GM19193 (cell line): ENCODE measurements around the gene UBE2D2.

ENCODE experiments used
- POLR2A ChIP-seq: IDR thresholded peaks from 4 replicates; pipeline ENCODE4 v1.6.1; 2011; ENCODE audit not compliant: insufficient read depth, insufficient read length; ENCODE audit errors: extremely low read depth

UBE2D2 gene

DNA sequence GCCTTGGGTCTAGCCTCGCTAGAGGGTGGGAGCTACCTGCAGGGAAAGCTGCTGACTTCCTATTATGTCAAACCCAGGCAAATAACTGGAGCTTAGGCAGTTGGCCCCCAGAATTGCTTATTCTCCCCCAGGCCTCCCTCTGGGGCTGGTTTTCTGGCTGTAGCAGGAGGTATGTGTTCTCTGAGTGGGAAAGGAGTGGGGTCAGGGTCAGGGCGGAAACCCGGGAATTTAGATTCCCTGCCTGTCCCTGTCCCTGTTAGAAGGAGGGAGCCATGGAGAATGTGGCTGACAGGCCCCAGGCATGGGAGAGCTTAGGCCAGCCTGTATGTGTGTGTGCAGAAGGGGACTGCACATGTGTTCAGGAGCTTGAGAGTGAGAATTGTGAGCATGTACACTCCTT lies 73.4 kb downstream of the UBE2D2 start:
- no peak for TF ChIP-seq POLR2A

DNA sequence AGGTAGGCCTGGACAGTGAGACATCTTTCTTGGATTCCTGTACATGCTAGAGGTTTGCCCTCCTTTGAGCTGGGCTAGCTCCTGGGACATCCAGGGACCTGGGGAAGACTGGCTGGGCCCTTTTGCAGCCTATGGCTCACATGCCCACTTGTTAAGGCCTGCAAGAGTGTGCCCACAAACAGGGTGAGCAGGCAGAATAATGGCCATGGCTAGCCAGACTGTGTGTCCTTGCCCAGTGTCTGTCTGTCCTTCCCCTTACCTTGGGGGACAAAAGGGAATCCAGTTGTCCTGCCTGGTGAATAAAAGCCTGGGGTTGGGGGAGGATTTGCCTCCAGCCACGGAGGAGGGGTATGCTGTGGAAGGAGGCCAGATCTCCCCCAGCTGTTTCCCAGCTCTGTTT lies 74.1 kb downstream of the UBE2D2 start:
- no peak for TF ChIP-seq POLR2A

- TF ChIP-seq POLR2A = peak; percentile 22
These were observed 74.6 kb downstream of the UBE2D2 start for GRCh38 chr5:139635606-139636206.

DNA sequence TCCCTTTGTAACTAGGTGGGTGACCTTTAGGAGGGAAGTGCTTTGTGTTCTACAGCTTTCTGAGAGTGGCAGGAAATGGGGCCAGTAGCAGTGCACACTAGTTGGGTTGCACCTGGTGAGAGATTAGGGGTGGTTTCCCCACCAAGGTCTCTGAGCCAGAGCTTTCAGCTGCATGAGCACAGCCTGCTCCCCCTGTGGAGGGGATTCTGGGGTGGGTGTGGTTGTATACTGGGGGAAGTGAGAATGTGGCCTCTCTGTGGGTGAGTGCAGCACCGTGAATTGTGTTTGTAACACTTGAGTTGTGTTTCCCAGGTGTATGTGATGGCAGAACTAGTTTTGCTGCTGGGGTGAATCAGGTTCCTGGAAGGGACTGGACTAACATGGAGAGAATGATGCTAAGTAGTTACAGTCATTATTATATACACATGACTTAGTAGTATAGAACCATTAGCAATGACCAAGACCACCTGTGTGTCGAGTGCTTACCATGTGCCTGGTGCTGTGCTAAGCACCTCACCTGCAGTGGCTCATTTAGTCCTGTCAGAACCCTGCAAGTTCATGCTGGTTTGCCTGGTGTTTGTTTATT lies 75.2 kb downstream of the UBE2D2 start:
- TF ChIP-seq POLR2A = peak; percentile 42

DNA sequence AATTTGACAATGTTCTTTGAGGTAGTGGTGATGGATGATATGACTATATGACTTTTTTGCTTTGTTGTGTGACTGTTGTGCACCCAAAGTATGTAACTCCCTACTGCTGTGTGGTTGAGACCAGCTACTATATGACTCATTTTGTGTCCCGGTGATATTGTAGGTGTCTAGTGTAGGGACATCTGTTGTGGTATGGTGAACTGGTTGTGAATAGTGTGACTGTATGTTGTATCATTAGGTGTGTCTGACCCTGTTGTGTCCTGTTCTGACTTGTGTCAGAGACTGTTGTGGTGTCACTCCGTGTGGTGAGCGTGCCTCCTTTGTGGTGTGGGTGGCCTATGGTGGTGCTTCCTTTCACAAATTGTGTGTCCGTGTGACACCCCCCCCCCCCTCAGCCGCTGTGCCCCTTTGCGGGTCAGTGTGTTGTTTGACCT lies 75.9 kb downstream of the UBE2D2 start:
- no peak for TF ChIP-seq POLR2A

DNA sequence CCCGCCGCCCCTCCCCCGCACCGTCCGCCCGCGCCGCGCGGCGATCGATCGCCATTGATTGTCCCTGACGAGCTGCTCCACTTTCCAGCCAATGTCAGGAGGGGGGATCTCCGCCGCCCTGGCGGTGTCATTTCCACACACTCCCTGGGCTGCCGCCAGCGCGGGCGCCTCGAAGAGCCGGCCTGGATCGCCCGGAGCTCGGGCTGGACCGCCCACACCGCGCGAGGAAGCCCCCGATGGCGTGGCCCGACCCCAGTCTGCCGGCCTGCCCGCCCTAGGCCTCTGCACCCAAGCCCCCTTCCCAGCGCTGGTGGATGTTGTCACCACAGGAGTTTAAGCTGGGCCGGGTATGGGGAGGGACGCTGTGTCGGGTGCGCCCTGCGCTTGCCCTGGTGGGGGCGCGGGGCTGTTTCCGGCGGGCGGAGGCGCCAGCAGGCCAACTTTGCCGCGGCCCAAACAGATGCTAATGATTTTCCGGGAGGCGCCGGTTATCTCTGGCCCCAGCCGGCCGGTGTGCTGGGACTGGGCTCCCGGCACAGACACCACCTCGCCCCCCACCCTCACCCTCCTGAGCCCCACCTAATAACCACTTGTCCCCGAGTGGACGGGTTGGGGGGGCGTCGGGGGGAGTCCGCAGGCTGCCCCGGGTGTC lies 76.4 kb downstream of the UBE2D2 start:
- no peak for TF ChIP-seq POLR2A

- TF ChIP-seq POLR2A = peak; percentile 13
These were observed 77.1 kb downstream of the UBE2D2 start for GRCh38 chr5:139638090-139638735.

GRCh38 chr5:139638736-139639618 lies 77.8 kb downstream of the UBE2D2 start:
- no peak for TF ChIP-seq POLR2A

GRCh38 chr5:139639619-139640380 lies 78.7 kb downstream of the UBE2D2 start:
- TF ChIP-seq POLR2A = no peak

- TF ChIP-seq POLR2A = no peak
These were observed 79.4 kb downstream of the UBE2D2 start for GRCh38 chr5:139640421-139641115.

DNA sequence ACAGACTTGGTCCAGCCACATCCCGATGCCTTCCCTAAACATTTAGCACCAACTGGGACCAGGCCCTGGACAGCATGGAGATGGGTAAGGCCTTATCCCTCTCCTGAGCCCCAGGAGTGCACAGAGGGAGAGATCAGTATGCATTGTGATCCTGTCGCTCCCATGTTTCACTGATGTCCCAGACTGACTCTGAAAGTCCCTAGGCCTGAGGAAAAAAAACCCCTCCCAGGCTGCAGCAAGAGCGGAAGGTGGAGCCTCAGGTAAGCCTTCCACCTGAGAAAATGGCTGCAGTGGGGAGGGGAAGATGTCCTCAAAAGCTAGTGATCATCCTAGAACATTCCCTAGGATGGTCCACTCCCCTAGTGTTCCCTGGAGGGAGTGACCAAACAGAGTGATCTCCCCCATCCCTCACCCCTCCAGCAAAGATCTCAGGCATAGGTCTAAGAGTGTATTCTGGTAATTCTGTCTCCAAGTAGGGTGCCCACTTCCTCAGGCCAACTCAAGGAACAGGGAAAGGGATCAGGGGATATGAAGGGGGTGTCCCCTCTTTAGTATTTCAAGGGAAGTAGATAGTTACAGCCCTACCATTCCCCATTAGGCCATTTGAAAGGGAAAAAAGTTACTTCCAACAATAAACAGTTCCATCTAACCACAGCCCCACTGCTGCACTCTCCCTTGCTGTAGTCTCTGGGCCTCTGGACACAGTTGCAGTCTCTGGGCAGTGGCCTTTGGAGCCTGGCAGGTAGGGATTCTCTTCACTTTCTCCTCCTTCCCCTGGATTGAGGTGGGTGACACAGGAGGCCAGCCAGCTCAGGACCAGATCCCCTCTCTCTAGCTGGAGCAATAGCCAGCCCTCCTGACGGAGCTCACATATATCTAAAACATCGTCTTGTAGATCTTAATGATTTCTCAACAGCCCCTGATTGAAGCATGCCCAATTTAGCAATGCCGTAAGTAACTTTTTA lies 80.3 kb downstream of the UBE2D2 start:
- TF ChIP-seq POLR2A = no peak

DNA sequence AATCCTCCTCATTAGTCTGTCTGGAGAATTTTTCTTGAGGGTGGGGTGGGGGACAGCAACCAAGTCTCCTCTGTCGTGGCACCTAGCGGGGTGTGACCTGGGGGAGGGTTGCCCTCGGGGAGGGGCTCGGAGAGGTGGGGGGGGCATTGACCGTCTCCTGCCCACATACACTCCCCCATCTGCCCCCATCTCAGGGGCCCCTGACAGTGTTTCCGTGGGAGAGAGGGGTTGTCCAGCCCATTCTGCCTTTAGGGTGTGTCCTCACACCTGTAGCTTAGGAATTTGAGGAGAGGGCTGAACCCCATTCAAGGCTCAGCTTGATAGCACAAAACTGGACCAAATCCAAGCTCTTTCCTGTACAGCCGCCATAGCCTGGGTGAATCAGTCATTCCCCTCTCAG lies 81.1 kb downstream of the UBE2D2 start:
- TF ChIP-seq POLR2A = no peak
